HG02973 (cell line): Measurements from ENCODE around the gene CDK9.
"Not testable (repeated sequence)": the region's sequence is repeated elsewhere in the genome, so short reads cannot be mapped to it uniquely, and the experiment has no call there.

Experiments used
- ATAC-seq: cut with Tn5 transposase; IDR thresholded peaks from one replicate; pipeline ENCODE4 v1.9.1; 2021; ENCODE audit warnings: moderate library complexity; ENCODE audit not compliant: unreplicated experiment

CDK9 gene

DNA sequence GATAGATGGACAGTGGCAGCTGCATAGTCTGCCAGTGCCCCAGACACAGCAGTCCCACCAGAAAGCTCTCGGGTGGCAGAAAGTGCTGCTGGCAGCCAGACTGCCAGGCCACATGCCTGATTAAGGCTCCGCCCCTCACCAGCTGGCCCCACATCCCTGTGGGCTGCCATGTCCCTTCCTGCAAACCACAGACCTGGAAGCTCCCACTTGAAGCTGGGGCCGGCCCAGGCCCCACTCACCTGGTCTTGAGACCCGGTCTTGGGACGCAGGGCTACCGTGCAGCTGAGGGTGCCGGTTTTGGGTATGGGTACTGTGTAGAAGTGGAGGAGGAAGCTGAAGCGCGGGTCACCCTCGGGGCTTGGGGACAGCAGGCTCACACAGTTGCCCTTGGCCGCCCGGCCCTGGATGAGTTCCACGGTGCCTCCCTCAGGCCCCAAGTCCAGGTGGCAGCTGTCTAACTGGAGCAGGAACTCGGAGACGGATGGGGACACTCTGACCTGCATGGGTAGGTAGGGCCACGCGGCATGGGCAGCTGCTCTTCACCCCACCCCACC is 32.1 kb downstream of the CDK9 start:
- ATAC-seq, result no peak

DNA sequence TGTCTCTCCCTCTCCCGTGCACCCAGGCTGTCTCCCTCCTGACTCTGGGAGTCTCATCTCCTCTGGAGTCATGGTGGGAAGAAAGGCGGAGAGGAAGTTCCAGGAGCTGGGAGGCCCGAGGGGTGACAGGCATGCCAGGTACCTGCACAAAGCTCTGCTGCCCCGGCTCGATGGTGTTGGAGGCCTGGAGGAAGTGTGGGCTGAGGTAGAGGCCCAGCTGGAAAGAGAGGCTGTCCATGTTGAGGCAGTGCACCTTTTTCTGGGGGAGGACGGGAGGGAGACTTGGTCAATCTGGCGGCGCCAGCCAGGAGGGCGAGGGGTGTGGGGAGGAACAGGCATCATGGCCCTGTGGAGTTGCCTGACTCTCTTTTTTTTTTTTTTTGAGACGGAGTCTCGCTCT is 32.7 kb downstream of the CDK9 start:
- no peak for ATAC-seq

DNA sequence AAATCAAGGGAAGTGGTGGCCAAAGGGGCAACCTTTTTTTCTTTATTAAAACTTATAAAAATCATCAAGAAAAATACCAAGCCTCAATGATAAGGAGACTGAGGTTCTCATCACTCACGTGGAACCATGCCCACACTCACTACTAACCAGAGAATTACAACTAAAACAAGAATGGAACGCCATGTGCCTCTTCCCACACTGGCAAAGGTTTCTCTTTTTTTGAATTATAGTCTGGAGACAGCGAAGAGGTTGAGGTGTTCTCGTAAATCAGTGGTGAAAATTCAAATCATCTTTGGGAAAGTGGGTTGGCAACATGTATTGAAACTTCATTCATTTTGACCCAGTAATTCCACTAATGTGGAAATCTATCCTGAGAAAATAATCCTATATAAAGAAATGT is 36.3 kb downstream of the CDK9 start:
- no peak for ATAC-seq

DNA sequence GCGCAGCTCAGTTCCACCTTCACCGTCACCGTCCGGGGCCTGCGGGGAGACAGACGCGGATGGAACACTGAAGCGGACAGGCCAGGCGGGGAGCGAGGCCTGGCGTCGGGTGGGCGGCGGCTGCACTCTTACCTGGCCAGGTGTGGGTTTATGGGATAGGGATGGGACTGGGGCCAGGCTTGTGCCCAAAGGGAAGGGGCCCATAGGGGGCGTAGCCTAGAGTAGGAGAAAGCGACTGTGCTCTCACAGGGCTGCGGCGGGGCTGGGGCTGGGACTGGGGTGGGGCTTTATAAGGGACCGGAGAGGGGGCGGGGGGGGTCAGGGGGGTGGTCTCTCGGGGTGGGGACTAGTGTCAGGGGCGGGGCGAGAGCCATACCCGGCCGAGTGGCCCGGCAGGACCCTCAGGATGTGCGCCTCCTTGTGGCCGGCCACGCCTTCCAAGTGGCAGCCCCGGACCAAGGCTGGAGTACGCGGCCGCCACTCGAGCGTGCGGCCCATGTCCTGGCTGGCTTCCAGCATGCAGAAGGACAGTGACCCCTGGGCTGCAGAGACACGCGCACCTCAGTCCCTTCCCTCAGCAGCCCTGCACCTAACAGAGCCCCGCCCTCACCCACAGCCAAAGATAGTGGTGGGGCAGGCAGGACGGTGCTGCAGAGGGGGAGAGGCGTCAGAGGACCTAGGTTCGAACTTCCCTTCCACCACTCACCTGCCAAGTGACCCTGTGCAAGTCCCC is 39.7 kb downstream of the CDK9 start:
- no peak for ATAC-seq

DNA sequence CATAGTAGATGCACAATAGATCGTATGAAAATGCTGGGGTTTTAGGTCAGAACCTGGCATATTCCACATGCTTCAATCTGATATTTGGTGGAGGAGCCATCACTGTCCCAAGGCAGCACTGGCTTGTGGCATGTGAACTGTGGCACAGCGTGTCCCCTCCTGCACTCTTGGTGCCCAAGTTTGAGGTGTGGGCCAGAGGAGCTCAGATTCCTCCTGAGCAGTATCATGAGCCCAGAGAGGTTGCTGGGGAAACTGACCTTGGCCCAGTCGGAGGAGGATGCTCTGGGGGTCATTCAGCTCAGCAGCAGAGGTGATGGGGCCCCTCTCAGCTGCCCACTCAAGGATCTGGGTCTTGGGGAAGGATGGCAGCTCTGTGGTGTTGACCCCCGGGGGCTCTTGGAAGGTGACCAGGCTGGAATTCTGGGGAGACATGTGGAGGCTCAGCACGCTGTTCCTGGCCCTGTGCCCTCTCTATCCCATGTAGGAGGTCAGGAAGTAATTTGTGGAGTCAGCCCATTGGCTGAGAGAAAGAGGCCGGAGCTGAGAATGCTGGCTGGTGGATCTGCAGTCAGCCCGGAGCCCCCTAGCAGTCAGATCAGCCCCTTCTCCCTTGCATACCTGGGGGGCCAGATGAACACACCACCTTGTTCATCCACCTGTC is 40.5 kb downstream of the CDK9 start:
- ATAC-seq, result no peak

DNA sequence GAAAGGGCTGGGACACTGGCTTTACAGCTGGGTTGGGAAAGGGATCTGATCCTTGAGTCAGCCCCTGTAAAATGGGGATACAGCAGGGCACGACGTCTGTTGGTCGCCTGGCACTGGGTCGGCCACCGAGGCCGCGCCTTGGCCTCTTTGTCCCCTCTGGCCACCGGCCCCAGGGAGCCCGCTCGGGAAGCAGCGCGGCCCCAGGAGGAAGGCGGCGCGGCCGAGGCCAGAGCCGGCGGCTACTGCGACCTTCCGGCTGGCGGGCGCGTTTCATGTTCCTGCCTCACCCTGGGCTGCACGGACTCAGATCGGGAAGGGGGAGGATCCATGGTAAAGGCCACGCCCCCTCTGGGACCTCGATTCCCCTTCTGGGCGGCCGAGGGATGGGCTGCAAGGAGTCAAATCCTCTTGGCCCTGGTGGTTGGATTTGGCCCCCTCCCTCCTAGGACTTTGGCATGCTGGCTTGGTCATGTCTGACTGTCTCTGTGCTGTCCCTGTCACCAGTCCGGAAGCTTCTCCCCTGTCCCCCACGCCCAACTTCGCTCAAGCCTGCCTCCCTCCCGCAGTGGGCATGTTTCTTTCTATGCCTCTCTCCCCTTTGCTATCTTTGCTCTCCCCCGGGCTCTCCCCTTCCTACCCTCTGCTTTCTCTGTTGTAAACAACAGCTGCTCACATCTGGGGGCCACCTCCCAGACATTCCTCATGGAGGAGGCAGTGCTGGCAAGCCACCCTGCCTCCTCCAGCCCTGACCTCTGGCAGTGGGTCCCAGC is 42.6 kb downstream of the CDK9 start:
- no peak for ATAC-seq

DNA sequence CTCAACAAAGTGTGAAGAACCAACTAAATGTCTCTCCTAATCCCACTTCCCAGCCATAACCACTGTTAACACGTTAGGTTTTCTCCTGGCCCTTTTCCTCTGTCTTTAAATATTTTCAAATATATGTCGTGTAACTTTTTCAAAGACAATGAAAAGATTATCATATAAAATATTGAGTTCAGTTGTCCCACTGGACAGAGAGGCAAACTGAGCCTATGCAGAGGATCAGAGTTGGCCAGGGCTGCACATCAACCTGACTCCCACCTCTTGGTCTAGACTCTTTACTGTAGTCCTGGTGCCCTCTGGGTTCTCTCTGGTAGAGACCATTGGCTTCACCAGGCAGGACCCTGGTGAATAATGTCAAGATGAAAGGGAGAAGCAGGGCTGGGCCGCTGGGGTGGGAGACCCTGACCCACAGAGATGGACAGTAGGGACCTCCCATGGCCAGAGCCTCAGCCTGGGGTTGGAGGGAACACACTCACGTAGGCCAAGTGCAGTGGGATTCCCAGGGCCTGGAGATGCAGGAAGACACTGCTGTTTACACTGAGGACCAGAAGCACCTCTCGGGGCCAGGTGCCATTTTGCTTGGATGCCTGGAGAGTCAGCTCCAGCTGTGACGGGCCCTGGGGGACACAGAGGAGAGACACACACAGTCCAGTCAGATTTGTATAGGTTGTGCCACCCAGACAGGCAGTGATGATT is 43.5 kb downstream of the CDK9 start:
- ATAC-seq, result no peak

DNA sequence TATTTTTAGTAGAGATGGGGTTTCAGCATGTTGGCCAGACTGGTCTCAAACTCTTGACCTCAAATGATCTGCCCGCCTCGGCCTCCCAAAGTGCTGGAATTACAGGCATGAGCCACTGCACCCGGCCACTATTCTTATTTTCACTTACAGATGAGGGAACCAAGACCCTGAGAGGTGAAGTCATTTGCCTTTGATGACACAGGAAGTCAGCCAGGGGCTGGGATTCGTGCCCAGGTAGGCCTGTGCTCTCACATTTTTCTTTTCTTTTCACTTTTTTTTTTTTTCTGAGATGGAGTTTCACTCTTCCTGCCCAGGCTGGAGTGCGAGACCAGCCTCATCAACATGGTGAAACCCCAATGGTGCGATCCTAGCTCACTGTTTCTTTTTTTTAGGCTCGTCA is 46.4 kb downstream of the CDK9 start:
- no peak for ATAC-seq

DNA sequence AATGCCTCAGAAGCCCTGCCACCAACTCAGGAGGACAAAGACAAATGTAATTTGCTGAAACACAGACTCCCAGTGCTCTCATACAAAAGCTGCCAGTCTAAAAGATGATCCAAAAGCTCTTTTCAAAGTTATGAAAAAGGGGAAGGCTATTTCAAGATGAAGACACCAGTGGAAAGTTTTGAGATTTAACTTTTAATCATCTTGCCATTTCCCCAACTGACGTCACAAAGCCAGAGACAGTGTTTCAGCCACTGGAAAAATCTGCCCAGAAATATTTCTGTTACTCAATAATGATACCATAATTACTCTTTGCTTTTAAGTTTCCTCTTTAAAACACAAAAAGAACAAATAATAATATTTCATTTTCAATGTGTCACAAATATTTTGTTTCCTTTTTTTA is 47.7 kb downstream of the CDK9 start:
- ATAC-seq, result no peak

DNA sequence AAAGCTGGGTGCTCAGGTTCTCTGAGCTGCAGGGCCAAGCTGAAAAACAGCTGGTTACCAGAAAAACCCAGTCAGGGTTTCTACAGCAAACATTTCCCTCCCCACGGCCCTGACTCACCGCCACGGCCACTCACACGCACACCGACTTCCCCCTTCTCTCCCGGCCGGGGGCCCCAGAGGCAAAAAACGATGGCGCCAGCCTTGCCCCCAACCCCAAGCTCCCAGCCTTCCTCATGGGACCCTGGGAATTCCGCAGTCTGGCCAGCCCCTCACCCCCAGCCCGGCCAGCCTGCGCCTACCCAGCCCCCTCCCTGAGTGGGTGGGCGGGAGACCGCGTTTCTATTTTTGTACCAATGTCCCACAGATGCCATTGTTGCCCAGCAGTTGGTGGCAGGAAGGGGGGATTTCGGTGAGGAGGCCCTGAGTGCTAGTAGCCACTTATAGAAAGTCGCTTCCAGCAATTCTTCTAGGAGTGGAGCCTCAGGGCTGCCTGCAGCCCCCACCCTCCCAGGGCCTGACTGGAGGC is 50.2 kb downstream of the CDK9 start:
- no peak for ATAC-seq

DNA sequence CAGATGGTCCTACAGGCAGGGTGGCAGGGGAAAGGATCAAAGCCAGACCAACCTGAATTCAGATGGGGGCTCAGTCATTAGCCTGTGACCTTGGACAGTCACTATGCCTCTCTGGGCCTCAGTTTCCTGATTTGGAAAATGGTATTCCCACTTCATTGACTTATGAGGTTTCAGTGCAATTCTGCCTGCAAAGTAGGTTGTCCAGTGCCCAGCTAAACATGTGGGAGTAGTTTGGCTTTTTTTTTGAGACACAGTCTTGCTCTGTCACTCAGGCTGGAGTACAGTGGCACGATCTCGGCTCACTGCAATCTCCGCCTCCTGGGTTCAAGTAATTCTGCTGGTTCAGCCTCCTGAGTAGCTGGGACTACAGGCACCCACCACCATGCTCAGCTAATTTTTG is 50.7 kb downstream of the CDK9 start:
- ATAC-seq, result not testable (repeated sequence)

DNA sequence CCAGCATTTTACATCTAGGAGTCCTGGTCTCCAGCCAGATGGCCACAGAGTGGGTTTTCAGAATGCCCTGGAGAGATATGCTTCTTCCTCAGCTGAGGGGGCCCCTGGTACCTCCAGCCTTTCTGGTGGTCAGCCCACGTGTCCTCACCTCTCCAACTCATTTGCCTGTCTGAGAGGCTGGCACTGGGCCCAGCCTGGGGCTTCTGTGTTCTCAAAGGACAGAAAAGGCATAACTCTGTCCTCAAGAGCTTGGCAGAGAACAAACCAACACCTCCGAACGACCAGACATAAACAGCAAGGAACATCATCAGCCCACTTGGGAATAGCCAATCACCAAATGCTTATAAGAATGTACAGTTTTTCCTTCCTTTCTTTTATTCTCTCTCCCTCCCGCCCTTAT is 51.5 kb downstream of the CDK9 start:
- ATAC-seq, result no peak

DNA sequence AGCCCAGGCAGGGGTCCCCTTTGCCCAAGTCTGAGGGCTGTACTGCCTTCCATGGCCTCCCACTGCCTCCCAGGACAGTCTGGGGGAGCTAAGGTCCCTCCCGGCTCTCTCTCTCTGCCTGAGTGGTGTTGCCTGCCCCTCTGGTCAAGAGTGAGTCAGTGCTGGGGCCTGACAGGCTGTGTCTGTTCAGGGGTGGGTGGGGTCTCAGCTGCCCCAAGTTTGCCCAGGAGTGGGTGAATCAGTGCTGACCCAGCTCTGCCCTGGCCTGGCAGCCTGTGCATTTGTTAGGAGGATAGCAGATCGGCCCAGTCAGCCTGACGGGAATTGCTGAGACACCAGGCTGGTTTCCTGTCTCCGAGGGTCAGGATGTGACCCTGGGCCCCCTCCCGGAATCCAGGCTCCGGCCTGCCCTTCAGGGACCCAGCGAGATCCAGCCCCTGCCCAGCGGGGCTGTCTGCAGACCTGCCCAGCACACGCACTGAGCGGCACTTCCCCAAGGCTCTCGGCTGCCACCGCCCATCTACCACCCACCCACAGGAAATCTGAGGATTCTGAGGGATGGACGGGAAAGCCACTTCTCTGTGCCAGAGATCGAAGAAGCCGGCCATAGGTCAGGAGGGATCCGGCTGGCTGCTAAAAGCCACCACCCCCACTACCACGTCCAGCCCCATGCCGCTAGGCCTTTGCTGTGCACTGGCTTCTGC is 52.7 kb downstream of the CDK9 start:
- no peak for ATAC-seq
